Adipose tissue (tissue), 3 donors: Measurements from ENCODE around the gene TRIM14. TPM values are rescaled to one million over a fixed set of nuclear protein-coding genes. Genes with fewer than 3 reads are reported as not detected.
"Not testable (repeated sequence)": the region's sequence is repeated elsewhere in the genome, so short reads cannot be mapped to it uniquely, and the experiment has no call there.

Source experiments
- H3K27ac ChIP-seq: one replicate; pipeline ENCODE4 v1.5.1; 2013; ENCODE audit warnings: low read depth, low read length
- WGBS, 3 donors: extraction: QIAGEN DNeasy Blood & Tissue Kit; methylation state at CpG; one replicate each; pipeline ENCODE4 v1.1.7; 2013; 5-methylcytosine and 5-hydroxymethylcytosine counted together
- polyA plus RNA-seq, 3 donors: library from polyadenylated mRNA; stranded (reverse); fragments of 200-250 nt; gene quantifications; one replicate each; pipeline ENCODE4 v1.2.3, GENCODE V29; 2013
- donor health status: healthy with polysubstance abuse.
- donor health status: Bipolar disorder and iron deficiency.
- donor health status: healthy.

The TRIM14 gene
- polyA plus RNA-seq, 3 donors: 1.2 to 5.6 (median 2.6) TPM

- 77 to 82% (median 79%) methylated on average over 8 of the region's 8 CpGs for WGBS, 3 donors
- no peak overlapping the region for H3K27ac ChIP-seq
Measured at GRCh38 chr9:98038958-98039357, 80.1 kb downstream of the TRIM14 start.

GRCh38 chr9:98037357-98037756 is 81.7 kb downstream of the TRIM14 start:
- H3K27ac ChIP-seq: no peak overlapping the region

DNA sequence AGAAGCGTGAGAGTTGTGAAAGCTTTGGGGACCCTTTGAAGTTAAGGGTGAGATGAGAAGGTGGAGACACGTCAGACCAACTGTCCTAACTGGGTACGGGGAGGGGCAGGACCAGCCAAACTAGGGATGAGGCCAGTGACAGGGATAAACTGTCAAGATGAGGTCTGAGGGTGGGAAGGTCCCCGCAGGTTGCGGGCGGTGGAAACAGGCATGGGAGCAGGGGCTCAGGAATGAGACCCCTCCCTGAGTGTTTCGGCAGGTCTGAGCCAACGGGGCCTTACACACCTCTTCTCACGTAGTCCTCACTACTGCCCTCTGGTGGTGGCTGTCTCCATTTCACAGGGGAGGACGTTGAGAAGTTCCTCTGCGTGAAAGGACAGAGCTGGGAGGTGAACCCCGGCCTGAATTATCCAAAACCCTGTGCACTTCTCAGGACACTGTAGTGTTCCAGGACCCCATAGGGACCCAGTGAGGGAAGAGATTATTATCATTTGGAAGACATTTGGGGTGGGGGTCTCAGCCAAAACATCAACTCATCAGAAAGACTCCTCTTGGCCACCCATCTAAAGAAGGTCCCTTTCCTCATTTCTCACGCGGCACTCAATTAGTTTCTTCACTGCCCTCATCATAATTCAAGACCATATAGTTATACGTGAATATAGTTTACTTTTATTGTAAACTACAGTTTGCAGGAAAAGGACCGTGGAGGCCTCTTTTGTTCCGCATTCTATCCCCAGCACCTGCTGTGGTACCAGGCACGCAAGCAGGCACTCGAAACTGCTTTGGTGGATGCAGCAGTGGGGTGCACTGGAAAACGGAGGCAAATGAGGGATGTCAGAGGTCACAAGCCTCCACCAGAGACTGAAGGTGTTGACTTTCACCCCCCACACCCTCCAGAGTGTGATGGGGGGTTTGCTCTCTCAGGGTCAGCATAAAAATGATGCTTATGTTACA is 84.2 kb downstream of the TRIM14 start:
- H3K27ac ChIP-seq: no peak overlapping the region
- 39 to 44% (median 41%) methylated on average over 20 of the region's 20 CpGs for WGBS, 3 donors

GRCh38 chr9:98031935-98032334 is 87.1 kb downstream of the TRIM14 start:
- WGBS, 3 donors: 88 to 94% (median 92%) methylated on average over 1 of the region's 1 CpG
- no peak overlapping the region for H3K27ac ChIP-seq

DNA sequence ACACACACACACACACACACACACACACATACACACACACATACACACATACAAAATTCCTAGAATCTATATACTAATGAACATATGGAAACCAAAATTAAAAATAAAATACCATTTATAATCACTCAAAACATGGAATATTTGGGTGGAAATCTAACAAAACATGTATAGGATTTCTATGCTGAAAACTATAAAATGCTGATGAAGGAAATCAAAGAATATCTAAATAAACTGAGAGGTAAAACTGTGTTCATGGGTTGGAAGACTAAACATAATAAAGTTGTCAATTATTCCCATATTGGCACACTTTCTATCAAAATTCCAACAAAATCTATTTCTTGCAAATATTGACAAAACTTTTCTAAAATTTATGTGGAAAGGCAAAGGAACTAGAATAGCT is 87.9 kb downstream of the TRIM14 start:
- H3K27ac ChIP-seq: no peak overlapping the region

DNA sequence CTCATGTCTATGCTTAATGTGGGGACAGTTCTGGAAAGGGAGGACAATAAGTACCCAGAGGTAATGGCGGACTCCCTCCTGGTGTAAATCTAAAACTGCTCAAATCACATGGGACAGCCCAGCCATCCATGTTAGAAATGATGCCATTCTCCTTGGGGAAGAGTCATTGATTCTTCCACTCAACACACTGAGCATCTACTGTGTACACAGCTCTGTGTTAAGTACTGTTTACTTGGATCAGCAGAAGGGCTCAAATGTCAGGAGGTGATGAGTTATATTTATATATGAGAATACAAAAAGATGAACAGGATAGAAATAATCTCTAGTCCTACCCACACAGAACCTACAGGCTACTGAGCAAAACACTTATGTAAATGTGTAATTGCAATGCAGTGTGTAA is 94.3 kb downstream of the TRIM14 start:
- WGBS, 3 donors: 98 to 100% (median 100%) methylated on average over 1 of the region's 1 CpG
- H3K27ac ChIP-seq: no peak overlapping the region

DNA sequence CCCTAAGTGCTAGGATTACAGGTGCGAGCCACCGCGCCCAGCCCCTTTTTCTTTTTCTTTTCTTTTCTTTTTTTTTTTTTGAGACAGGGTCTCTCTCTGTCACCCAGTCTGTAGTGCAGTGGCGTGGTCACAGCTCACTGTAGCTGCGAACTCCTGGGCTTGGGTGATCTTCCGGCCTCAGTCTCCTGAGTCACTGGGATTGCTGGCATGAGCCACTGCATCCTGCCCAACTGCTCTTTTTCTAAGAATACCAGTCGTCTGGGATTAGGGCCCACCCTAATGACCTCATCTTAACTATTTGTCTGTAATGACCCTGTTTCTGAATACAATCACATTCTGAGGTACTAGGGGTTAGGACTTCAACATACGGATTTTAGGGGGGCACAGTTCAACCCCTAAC is 96.6 kb downstream of the TRIM14 start:
- H3K27ac ChIP-seq: no peak overlapping the region
- WGBS, 3 donors: 77 to 87% (median 78%) methylated on average over 8 of the region's 8 CpGs

DNA sequence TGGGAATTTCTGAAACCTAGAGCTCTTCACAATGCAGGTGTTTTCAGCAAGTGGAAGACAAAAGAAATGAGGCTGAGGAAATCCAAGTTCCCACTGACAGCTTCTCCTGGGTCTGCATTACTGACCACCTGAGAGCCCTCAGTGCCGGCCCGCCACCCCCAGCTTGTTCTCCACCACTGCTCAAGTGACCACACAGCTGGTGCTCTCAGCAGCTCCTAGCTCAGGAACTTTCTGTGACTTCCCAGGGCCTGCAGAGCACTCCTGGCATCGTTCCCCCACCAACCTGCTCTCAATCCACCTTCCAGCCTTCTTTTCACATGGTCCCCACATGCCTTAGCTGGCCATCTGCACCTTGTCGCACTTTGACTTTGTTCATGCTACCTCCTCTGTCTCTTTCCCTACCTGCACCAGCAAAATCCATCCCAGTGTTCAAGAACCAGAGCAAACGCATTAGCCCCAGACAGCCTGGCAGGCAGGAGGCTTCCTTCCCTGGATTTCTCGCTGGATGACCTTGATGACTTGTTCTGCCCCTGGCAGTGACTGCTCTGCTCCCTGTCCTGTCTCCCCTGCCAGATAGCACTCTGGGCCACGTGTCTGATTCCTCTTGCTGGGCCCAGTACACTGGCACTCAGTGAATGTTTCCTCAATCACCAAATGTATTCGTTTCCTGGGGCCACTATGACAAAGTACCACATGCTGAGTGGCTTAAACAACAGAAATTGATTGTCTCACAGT is 97.5 kb downstream of the TRIM14 start:
- H3K27ac ChIP-seq: no peak overlapping the region
- WGBS, 3 donors: 58 to 85% (median 81%) methylated on average over 8 of the region's 8 CpGs

DNA sequence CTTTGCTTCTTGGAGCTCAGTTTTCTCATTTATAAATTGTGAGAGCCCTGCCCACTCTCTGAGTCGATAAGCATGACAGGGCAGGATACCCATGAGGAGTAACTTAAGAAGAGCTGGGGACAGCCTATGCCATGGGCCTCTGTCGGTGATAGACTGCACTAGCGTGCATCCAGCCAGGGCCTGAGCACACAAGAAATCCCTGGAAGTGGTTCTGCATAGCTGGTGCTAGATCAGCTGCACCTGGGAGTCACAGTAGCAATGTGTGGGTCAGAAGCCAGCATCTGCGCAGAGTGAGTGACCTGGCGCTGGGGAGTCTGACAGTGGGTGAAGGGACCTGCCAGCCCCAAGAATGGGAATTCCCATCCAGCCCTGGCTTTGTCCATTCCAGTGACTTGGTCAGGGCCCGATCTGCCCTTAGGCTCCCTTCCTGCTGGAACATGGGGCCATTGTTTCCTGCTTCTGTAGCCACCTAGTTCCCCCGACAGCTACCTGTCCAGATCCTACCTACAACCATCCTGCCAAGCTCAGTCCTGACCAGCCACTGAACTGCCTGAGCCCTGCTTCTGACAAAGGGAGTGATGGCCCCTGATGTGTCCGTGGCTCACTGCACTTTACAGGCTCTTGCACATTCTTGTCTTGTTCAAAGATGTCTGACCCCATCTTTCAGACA is 98.4 kb downstream of the TRIM14 start:
- WGBS, 3 donors: 93 to 95% (median 95%) methylated on average over 8 of the region's 8 CpGs
- H3K27ac ChIP-seq: no peak overlapping the region

- 86 to 94% (median 88%) methylated on average over 5 of the region's 5 CpGs for WGBS, 3 donors
- not testable (repeated sequence) for H3K27ac ChIP-seq
Measured at GRCh38 chr9:98019869-98020268, 99.2 kb downstream of the TRIM14 start.

Other genes with a start within 250 kb of the TRIM14 start
- gene TRMO, start 196.7 kb downstream of the TRIM14 start, polyA plus RNA-seq: 10 to 100 TPM in 1 of 3 donors, 1 to 10 TPM in 2; 5.8 to 11.5 (median 6.9) TPM
- under 1 TPM in 2 of 3 donors, not detected in 1; 0.03 to 0.04 TPM for gene HEMGN, start 181.1 kb downstream of the TRIM14 start, polyA plus RNA-seq
- 100 to 1,000 TPM in 2 of 3 donors, 10 to 100 TPM in 1; 92.1 to 253 (median 129) TPM for gene ANP32B, start 135.9 kb downstream of the TRIM14 start, polyA plus RNA-seq
- gene NANS, start 62.5 kb downstream of the TRIM14 start, polyA plus RNA-seq: 10 to 100 TPM; 44.3 to 48.5 (median 45.6) TPM
- gene CORO2A, start 73.4 kb upstream of the TRIM14 start, polyA plus RNA-seq: 1 to 10 TPM in 1 of 3 donors, under 1 TPM in 2; 0.36 to 1.2 (median 0.90) TPM
- gene TBC1D2, start 136.4 kb upstream of the TRIM14 start, polyA plus RNA-seq: 1 to 10 TPM; 2.6 to 6.9 (median 5.7) TPM